HG03354 (cell line): ENCODE results near the gene SV2C.

Source experiments
- ATAC-seq: cut with Tn5 transposase; IDR thresholded peaks from one replicate; pipeline ENCODE4 v1.9.1; 2021; ENCODE audit warnings: mild to moderate bottlenecking; ENCODE audit not compliant: unreplicated experiment, poor library complexity, severe bottlenecking

SV2C gene

GRCh38 chr5:76389513-76390154 is 306.5 kb downstream of the SV2C start:
- ATAC-seq: no peak

GRCh38 chr5:76391014-76391413 is 307.8 kb downstream of the SV2C start:
- ATAC-seq: no peak

GRCh38 chr5:76393035-76393680 is 310.0 kb downstream of the SV2C start:
- ATAC-seq: no peak

- ATAC-seq: no peak
These were observed 314.0 kb downstream of the SV2C start for GRCh38 chr5:76397200-76397599.

- no peak for ATAC-seq
These were observed 316.1 kb downstream of the SV2C start for GRCh38 chr5:76399268-76399667.

GRCh38 chr5:76400466-76400865 is 317.3 kb downstream of the SV2C start:
- no peak for ATAC-seq

GRCh38 chr5:76401801-76402250 is 318.6 kb downstream of the SV2C start:
- ATAC-seq: peak; percentile 38

- ATAC-seq: peak; percentile 55
These were observed 319.2 kb downstream of the SV2C start for GRCh38 chr5:76402251-76402885.

- ATAC-seq: peak; percentile 60
These were observed 319.9 kb downstream of the SV2C start, which contains the start of gene IQGAP2 for GRCh38 chr5:76402886-76403765. TSS of gene IQGAP2 (plus strand) at chr5:76403285. CDS start at chr5:76403546, 261 bp downstream.
